GM18505 (cell line): ENCODE results near the gene GET4.

Source experiments
- ATAC-seq: cut with Tn5 transposase; IDR thresholded peaks from one replicate; pipeline ENCODE4 v1.9.1; 2021; ENCODE audit not compliant: unreplicated experiment
- POLR2A ChIP-seq: IDR thresholded peaks from 4 replicates; pipeline ENCODE4 v1.6.1; 2011; ENCODE audit warnings: borderline replicate concordance; ENCODE audit not compliant: insufficient read depth, insufficient read length; ENCODE audit errors: extremely low read depth

The GET4 gene

DNA sequence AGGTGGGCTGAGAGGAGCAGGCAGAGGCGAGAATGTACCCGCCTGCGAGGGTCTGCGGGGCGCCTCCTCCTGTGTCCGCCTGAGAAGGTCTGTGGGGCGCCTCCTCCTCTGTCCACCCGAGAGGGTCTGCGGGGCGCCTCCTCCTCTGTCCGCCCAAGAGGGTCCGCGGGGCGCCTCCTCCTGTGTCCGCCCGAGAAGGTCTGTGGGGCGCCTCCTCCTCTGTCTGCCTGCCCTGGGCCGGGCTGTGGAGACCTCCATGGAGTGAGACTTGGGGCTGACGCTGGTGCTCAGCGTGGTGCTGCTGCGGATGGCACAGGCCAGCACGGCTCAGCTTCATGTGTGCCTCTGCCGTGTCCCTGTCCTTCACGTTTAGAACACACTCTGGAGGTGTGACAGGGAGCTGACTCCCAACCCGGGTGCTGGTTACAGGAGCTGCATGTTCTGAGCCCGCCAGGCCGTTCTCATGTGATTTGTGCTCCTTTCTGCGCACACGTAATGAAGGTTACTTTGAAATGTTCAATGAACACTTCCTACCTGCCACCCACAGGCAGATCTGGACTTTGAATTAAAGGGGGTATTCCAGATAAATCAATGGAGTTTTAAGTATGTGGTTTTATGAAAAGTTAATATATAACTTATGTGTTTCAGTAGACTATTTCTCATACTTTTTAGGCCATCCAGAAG lies 20.5 kb upstream of the GET4 start:
- no peak for TF ChIP-seq POLR2A
- ATAC-seq, result no peak

DNA sequence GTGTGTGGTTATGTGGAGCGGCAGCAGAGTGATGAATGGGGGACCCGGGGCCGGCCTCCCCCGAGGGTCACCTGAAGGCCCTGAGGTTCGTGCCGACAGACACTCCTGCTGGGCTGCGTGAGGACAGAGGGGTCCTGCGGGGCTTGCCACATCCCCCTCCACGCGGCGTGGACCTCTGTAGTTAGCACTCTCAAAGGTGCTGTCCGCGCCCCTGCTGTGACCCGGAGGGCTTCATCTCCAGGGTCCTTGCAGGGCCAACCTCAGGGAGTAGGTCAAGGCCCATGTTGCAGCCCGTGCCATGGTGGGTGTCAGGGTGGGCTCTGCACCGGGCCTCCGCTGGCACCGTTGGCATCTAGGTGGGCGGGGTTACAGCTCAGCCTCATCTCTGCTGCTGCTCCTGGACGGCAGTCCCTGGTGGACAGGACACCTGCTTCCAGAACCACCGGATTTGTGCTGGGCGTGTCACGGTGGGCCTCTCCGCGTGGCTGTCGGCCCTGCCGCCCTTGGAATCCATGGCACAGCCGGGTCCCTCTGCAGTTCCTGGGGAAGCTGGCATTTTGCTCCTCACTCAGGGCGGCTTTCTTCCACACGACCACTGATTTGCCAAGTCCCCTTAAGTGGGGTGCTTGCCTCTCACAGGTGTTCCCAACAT lies 19.8 kb upstream of the GET4 start:
- TF ChIP-seq POLR2A, result no peak
- no peak for ATAC-seq

DNA sequence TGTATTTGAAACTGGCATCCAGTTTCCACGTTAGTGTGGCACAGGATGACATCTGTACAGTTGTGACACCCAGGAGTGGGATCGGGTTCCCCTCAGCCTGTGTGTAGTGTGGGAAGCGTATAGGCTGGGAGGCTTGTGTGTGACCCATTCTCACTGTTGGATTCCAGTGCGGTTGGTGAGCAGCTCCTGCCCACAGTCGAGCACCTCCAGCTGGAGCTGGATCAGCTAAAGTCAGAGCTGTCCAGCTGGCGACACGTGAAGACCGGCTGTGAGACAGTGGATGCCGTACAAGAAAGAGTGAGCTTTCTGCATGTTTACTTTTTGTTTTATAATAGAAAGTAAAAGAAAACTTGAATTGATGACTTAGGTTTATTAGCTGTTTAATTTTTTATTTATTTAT lies 18.7 kb upstream of the GET4 start:
- ATAC-seq, result no peak
- no peak for TF ChIP-seq POLR2A

DNA sequence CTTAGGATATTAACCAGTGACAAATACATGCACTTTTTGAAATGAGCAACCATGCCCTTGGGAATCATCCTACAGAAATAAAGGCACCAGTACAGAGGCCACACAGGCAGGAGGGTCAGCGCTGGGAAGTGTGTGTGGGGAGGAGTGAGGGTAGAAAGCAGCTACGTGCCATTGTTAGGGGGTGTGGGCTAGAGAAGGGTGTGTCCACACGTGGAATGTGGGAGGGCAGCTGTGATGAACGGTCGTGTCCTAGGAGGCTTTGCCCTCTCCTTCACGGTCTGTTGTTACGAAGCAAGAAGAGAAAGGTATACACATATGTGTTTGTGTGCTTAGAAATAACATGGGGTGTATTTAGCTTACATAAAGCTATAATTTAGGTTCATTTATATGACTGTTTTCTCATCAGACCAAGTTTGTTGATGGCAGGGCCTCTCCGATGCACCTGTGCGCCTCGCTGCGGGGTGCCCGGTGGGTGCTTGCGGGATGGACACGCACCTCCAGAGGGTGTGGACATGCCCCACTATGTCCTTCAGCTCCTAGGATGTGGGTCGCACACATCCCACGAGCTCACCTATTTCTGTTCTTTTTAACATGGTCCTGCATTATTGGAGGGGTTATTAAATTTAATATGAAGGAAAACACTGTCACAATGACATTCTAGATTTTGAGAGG lies 16.9 kb upstream of the GET4 start:
- TF ChIP-seq POLR2A, result no peak
- ATAC-seq, result no peak

DNA sequence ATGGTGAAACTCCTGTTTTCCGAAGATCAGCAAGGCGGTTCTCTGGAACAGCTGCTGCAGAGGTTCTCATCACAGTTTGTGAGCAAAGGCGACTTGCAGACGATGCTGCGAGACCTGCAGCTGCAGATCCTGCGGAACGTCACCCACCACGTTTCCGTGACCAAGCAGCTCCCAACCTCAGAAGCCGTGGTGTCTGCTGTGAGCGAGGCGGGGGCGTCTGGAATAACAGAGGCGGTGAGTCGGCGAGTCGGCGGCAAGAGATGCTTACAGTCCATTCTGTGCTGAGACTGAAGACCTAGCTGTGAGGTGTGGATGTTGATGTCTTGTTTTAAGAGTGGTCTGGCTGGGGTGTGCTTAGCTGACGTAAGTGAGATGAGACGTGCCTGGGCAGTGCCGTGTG lies 16.2 kb upstream of the GET4 start:
- TF ChIP-seq POLR2A, result no peak
- ATAC-seq, result no peak

DNA sequence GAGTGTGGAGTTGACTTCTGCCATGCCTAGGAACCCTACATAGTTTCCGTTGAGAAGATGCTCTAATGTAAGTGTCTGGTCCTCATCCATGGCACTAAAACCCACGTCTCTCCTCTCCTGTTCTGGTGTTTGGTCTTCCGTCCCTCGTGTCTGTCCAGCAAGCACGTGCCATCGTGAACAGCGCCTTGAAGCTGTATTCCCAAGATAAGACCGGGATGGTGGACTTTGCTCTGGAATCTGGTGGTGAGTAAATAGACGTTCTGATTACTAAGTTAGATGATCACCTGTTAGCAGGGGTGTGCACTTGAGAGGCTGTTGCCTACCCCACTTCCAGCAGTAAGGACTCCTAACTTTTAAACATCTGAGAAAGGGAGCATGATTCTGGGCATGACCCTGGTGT lies 15.1 kb upstream of the GET4 start:
- ATAC-seq, result no peak
- TF ChIP-seq POLR2A, result no peak

DNA sequence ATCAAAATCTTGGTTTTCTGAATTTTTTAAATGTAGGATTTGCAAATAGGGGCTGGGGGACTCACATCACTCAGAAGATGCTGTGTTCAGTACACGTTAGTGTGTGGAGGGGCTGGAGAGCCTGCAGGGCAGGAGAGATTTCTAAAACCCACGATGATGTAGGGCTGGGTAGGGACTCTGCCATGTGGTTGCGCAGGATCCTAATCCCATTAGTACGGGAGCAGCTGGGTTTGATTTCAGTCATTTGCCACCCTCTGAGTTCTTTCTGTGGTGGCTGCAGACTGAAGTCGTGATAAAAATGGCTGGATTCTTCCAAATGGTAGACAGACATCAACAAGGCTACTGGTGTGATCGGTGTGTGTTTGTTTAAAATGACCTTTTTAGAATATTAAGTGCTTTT lies 14.2 kb upstream of the GET4 start:
- no peak for TF ChIP-seq POLR2A

DNA sequence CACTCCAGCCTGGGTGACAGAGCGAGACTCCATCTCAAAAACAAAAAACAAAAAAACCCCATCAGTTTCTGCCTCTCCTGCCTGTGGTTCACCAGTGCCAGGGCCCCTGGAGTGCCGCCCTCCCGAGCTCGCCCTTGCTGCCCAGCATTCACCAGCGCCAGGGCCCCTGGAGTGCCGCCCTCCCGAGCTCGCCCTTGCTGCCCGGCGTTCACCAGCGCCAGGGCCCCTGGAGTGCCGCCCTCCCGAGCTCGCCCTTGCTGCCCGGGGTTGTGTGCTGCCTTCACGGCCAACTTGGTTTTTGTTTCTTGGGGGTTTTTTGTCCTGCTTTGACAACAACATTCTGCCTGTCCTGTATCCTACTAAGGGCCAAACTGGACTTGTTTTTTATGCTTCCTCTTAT lies 13.2 kb upstream of the GET4 start:
- no peak for TF ChIP-seq POLR2A
- no peak for ATAC-seq

More for the DNA sequence above, 14.2 kb upstream of the GET4 start:
- no peak for ATAC-seq

DNA sequence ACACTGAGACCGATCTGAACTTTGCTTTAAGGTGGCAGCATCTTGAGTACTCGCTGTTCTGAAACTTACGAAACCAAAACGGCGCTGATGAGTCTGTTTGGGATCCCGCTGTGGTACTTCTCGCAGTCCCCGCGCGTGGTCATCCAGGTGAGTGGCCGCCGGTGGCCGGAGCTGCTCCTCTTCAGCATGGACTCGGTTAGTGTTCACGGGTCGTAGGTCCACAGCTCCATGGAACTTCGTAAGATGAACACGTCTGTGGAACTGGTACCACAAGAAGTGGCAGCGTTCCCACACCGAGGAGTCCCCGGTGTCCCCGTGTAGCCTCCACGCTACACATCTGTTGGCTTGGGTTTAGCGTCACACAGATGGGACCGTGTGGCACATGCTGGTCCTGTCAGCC lies 10.4 kb upstream of the GET4 start:
- no peak for ATAC-seq
- TF ChIP-seq POLR2A, result no peak

DNA sequence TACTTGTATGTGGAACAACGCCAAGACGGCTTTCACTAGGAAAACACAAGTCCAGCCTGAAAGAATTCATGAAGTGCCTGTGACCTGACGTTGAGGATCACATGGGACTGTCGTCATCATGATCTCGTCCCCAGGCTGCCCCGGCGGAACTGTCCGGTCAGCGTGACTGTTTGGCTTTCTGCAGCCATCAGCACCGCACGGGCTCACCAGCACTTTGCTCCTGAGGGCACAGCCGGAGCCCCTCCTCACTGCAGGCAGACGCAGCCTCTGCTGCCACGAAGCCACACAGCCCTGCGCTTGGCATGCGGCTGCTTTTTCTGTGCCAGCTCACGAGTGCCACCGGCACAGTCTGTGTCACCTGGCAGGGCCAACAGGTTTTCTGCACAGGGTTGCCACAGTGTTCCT lies 9.4 kb upstream of the GET4 start:
- TF ChIP-seq POLR2A, result no peak
- no peak for ATAC-seq

DNA sequence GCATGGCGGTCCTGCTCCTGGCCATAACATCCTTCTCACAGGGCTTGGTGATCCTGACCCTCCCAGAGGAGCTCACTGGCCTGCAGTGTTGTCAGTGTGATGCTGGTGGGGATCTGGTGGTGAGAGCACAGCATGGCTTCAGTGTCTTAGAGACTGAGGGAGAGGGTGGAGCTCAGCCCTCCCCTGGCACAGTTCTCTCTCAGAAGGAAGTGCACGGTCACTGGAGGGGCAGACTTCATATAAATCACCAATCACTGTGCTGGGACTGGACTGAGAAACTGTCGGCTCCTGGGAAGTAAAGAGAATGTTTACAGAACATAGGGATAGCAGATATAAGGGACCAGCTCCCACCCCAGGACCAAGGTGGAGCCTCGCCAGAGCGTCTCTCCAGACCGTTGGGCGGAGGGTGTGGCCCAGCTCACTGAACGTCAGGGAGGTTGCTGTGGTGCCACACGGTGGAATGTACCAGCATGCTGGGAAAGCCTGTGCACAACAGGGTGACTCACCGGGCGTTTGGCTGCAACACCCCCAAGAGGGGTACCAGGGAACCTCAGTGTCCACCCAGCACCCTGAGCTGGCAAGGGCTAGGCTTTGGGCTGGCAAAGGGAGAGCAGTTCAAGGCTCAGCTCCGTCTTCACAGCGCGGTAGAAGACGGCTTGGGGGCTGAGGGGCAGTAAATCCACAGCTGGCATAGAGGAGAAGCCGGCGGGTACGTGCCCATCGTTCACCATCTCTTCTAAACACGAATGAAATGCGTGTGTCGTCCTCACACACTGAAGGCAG lies 8.8 kb upstream of the GET4 start:
- TF ChIP-seq POLR2A, result no peak
- no peak for ATAC-seq

DNA sequence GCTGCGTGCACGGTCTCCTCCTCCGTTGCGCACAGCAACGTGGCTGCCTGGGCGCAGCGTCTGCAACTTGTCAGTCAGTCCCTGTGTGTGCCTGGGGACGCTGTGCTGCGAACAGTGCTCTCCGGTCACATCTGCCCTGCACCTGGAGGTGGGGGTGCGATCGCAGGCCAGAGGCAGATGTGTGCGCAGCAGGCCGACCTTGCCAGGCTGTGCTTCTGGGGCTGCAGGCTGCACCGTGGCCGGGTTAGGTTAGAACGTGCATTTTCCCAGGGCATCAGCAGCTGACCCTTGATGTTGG lies 8.2 kb upstream of the GET4 start:
- no peak for TF ChIP-seq POLR2A
- ATAC-seq, result no peak

DNA sequence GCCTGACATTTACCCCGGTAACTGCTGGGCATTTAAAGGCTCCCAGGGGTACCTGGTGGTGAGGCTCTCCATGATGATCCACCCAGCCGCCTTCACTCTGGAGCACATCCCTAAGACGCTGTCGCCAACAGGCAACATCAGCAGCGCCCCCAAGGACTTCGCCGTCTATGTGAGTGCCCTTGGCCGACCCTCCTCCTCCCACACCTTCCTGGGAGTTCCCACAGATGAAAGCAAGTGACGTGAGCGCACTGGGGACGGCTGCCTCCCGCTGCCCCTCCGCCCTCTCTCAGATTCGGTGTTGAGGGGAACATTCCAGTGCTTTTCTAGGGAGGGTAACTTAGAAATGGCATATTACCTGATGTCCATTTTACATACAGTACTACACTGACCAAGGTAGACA lies 7.0 kb upstream of the GET4 start:
- TF ChIP-seq POLR2A, result no peak
- no peak for ATAC-seq
